IMR-90 (cell line): ENCODE measurements around the gene LRRFIP1. TPM values are rescaled to one million over a fixed set of nuclear protein-coding genes. Genes with fewer than 3 reads are reported as not detected.

Experiments used
- ATAC-seq: fragments of 200-7000 bp; cut with Tn5 transposase; 2 replicates; pipeline ENCODE4 v1.9.1; 2020; ENCODE audit warnings: low read depth, mild to moderate bottlenecking, moderate library complexity
- BruUV-seq: library from RNA; stranded (reverse); fragments of 400-500 nt; replicated peaks from 2 replicates; lab custom pipeline; 2021; lab: Mats Ljungman, UMichigan
- CTCF ChIA-PET: fragments of 300-600 bp; formaldehyde crosslinking; extraction: SDS; loops from one replicate; lab custom pipeline; 2021; ENCODE audit warnings: antibody characterized with exemption; lab: Yijun Ruan, JAX
- POLR2A ChIA-PET: fragments of 300-600 bp; sonication (Branson Sonifier 250); formaldehyde crosslinking; loops from one replicate; lab custom pipeline; 2022; ENCODE audit warnings: antibody characterized with exemption; ENCODE audit not compliant: unreplicated experiment; lab: Charles Lee
- DNase-seq: peaks from one replicate; pipeline ENCODE4 v3.0.0; 2013
- H2AFZ ChIP-seq: replicated peaks from 2 replicates; pipeline ENCODE3; 2013; ENCODE audit warnings: low read length, mild to moderate bottlenecking; ENCODE audit not compliant: poor library complexity
- H2AK5ac ChIP-seq: 2 replicates; pipeline ENCODE4 v1.6.1; 2013; ENCODE audit warnings: low read depth, low read length, inconsistent platforms
- H2AK9ac ChIP-seq: replicated peaks from 2 replicates; pipeline ENCODE3; 2013; ENCODE audit warnings: mild to moderate bottlenecking, low read depth, low read length, moderate library complexity; ENCODE audit not compliant: poor library complexity
- H2BK120ac ChIP-seq: 2 replicates; pipeline ENCODE4 v1.6.1; 2013; ENCODE audit warnings: low read depth, low read length, inconsistent platforms
- H2BK15ac ChIP-seq: 3 replicates; pipeline ENCODE4 v1.6.1; 2013; ENCODE audit warnings: low read depth, low read length, inconsistent platforms
- H2BK20ac ChIP-seq: 2 replicates; pipeline ENCODE4 v1.6.1; 2013; ENCODE audit warnings: low read depth, mild to moderate bottlenecking, inconsistent platforms, low read length, moderate library complexity
- H2BK5ac ChIP-seq: 2 replicates; pipeline ENCODE4 v1.6.1; 2013; ENCODE audit warnings: mild to moderate bottlenecking, low read depth, low read length, inconsistent platforms; ENCODE audit not compliant: poor library complexity, severe bottlenecking
- H3K14ac ChIP-seq: replicated peaks from 2 replicates; pipeline ENCODE4 v1.6.1; 2013; ENCODE audit warnings: low read depth, low read length, inconsistent platforms
- H3K18ac ChIP-seq: 2 replicates; pipeline ENCODE4 v1.6.1; 2013; ENCODE audit warnings: low read depth, low read length, control low read depth
- H3K23ac ChIP-seq: 2 replicates; pipeline ENCODE4 v1.6.1; 2013; ENCODE audit warnings: low read depth, low read length, inconsistent platforms
- H3K27ac ChIP-seq: 2 replicates; pipeline ENCODE4 v1.5.1; 2013; ENCODE audit warnings: mild to moderate bottlenecking, control low read depth, low read length; ENCODE audit not compliant: insufficient read depth
- H3K27me3 ChIP-seq: 2 replicates; pipeline ENCODE4 v1.6.1; 2013; ENCODE audit warnings: low read length; ENCODE audit not compliant: control insufficient read depth, insufficient read depth
- H3K36me3 ChIP-seq: 2 replicates; pipeline ENCODE4 v1.6.1; 2013; ENCODE audit warnings: low read length, mixed read lengths; ENCODE audit not compliant: control insufficient read depth, insufficient read depth
- H3K4ac ChIP-seq: 2 replicates; pipeline ENCODE4 v1.6.1; 2013; ENCODE audit warnings: low read depth, low read length, inconsistent platforms
- H3K4me1 ChIP-seq: 2 replicates; pipeline ENCODE4 v1.6.1; 2013; ENCODE audit warnings: low read length, mixed read lengths; ENCODE audit not compliant: control insufficient read depth, insufficient read depth
- H3K4me2 ChIP-seq: 2 replicates; pipeline ENCODE4 v1.6.1; 2013; ENCODE audit warnings: low read depth, mild to moderate bottlenecking, control low read depth, low read length, moderate library complexity
- H3K4me3 ChIP-seq: 2 replicates; pipeline ENCODE4 v1.5.1; 2013; ENCODE audit warnings: low read depth, mild to moderate bottlenecking, control low read depth, low read length, moderate library complexity; ENCODE audit not compliant: insufficient read depth
- H3K56ac ChIP-seq: 2 replicates; pipeline ENCODE4 v1.6.1; 2013; ENCODE audit warnings: low read length, inconsistent platforms; ENCODE audit not compliant: insufficient read depth; ENCODE audit errors: extremely low read depth
- H3K79me1 ChIP-seq, 2 experiments: 2 replicates each; pipeline ENCODE4 v1.6.1; 2013; ENCODE audit warnings: low read length in 2 of 2, inconsistent platforms in 1 of 2, low read depth in 1 of 2
- H3K9ac ChIP-seq: 2 replicates; pipeline ENCODE4 v1.6.1; 2013; ENCODE audit warnings: low read depth, low read length, control low read depth
- H3K9me1 ChIP-seq: 2 replicates; pipeline ENCODE4 v1.6.1; 2013; ENCODE audit warnings: low read length, inconsistent platforms; ENCODE audit not compliant: insufficient read depth
- H3K9me3 ChIP-seq: 2 replicates; pipeline ENCODE4 v1.6.1; 2013; ENCODE audit warnings: low read length; ENCODE audit not compliant: control insufficient read depth, insufficient read depth
- H4K20me1 ChIP-seq: 2 replicates; pipeline ENCODE4 v1.6.1; 2013; ENCODE audit warnings: low read length, inconsistent platforms; ENCODE audit not compliant: insufficient read depth
- H4K5ac ChIP-seq: 2 replicates; pipeline ENCODE4 v1.6.1; 2013; ENCODE audit warnings: mild to moderate bottlenecking, low read depth, low read length, control low read depth
- H4K8ac ChIP-seq, 2 experiments: 2 replicates each; pipeline ENCODE4 v1.6.1; 2013; ENCODE audit warnings: low read depth in 2 of 2, low read length in 2 of 2, control low read depth in 1 of 2, inconsistent platforms in 1 of 2
- H4K91ac ChIP-seq: 2 replicates; pipeline ENCODE4 v1.6.1; 2013; ENCODE audit warnings: low read depth, low read length, inconsistent platforms; ENCODE audit not compliant: insufficient read depth
- BHLHE40 ChIP-seq: fragments of 150-350 bp; IDR thresholded peaks from 2 replicates; pipeline ENCODE4 v1.6.1; 2016; ENCODE audit warnings: mild to moderate bottlenecking, low read depth, low read length
- FOS ChIP-seq: fragments of 150-350 bp; IDR thresholded peaks from 2 replicates; pipeline ENCODE4 v1.6.1; 2016; ENCODE audit warnings: low read depth, low read length
- MAFK ChIP-seq: IDR thresholded peaks from 2 replicates; pipeline ENCODE4 v1.6.1; 2012; ENCODE audit warnings: low read depth, low read length, improper control_type of control experiment
- NFE2L2 ChIP-seq: fragments of 150-350 bp; IDR thresholded peaks from 2 replicates; pipeline ENCODE4 v1.6.1; 2016; ENCODE audit warnings: low read depth, mild to moderate bottlenecking, low read length
- POLR2A ChIP-seq: IDR thresholded peaks from 2 replicates; pipeline ENCODE4 v1.6.1; 2012; ENCODE audit warnings: mild to moderate bottlenecking, low read depth, low read length
- RAD21 ChIP-seq: IDR thresholded peaks from 2 replicates; pipeline ENCODE4 v1.6.1; 2012; ENCODE audit warnings: low read length, improper control_type of control experiment
- RCOR1 ChIP-seq: IDR thresholded peaks from 2 replicates; pipeline ENCODE4 v1.6.1; 2012; ENCODE audit warnings: mild to moderate bottlenecking, low read length, improper control_type of control experiment; ENCODE audit not compliant: insufficient replicate concordance
- SMC3 ChIP-seq: fragments of 150-350 bp; IDR thresholded peaks from 2 replicates; pipeline ENCODE4 v1.6.1; 2016; ENCODE audit warnings: low read depth, mild to moderate bottlenecking, antibody characterized with exemption, low read length, moderate library complexity
- WGBS, 2 experiments: methylation state at CpG; one replicate each; pipeline versions ENCODE4 v1.1.5 to v1.1.7; 2013; ENCODE audit warnings: missing lambda C conversion rate in 2 of 2; ENCODE audit not compliant: insufficient read length in 1 of 2; ENCODE audit errors: extremely low coverage in 2 of 2; 5-methylcytosine and 5-hydroxymethylcytosine counted together
- dilution Hi-C: fragments of 300-500 bp; cut with HindIII; formaldehyde crosslinking; loops from one replicate; pipeline ENCODE4 v1.14.3; 2018; ENCODE audit warnings: low sequenced_read_pairs; ENCODE audit not compliant: unreplicated experiment
- in situ Hi-C: fragments of 300-500 bp; cut with MboI; formaldehyde crosslinking; loops from 3 replicates; pipeline ENCODE4 v1.14.3; 2019; ENCODE audit warnings: low sequenced_read_pairs, inconsistent platforms, mixed read lengths
- intact Hi-C: fragments of 100-400 bp; cut with micrococcal nuclease; formaldehyde crosslinking; loops from 2 replicates; pipeline ENCODE4 v1.10.0; 2022
- polyA plus RNA-seq, 3 experiments: library from polyadenylated mRNA; depleted of rRNA; stranded (reverse); fragments of >200 nt; gene quantifications; 2 replicates each; pipeline ENCODE4 v1.2.3, GENCODE V29; 2012; ENCODE audit warnings: low replicate concordance in 1 of 3
- total RNA-seq: library from RNA; depleted of rRNA; stranded (reverse); fragments of >200 nt; gene quantifications from 2 replicates; pipeline ENCODE4 v1.2.3, GENCODE V29; 2012
- TF ChIP-seq, protein P1 (sequence below): conservative IDR thresholded peaks from 2 replicates; pipeline ENCODE4 v1.5.1; 2012; ENCODE audit warnings: mild to moderate bottlenecking, low read depth, low read length, improper control_type of control experiment
- TF ChIP-seq, protein P2 (sequence below): fragments of 150-350 bp; IDR thresholded peaks from 2 replicates; pipeline ENCODE4 v1.6.1; 2017; ENCODE audit warnings: mild to moderate bottlenecking, antibody characterized with exemption, low read length, low read depth

The LRRFIP1 gene
- total and polyA plus RNA-seq, 2 of the 4 experiments (the other 2 are of a cell fraction) = 52.2 to 54.4 TPM

GRCh38 chr2:237731663-237732062 is 104.3 kb downstream of the LRRFIP1 start:
- no peak overlapping the region for H3K4ac ChIP-seq
- H3K18ac ChIP-seq = no peak overlapping the region
- H4K91ac ChIP-seq = no peak overlapping the region
- H3K79me1 ChIP-seq = peaks cover 34 to 88% of the 10 kb centered on the region in 2 experiments
- H2BK15ac ChIP-seq = no peak overlapping the region
- H3K4me2 ChIP-seq = no peak overlapping the region
- H3K27me3 ChIP-seq = no peaks in the 10 kb centered on the region
- in situ Hi-C loops = loop anchor here (25.0 kb wide), 1 partner anchor 619 kb away; no protein-coding TSS in a partner anchor
- H3K9ac ChIP-seq = no peak overlapping the region
- dilution Hi-C loops = no loop called here
- no peak overlapping the region for H2AK5ac ChIP-seq
- H3K9me1 ChIP-seq = peaks cover 26% of the 10 kb centered on the region
- H4K20me1 ChIP-seq = peaks cover 61% of the 10 kb centered on the region
- no peak overlapping the region for H2AK9ac ChIP-seq
- no peak overlapping the region for H3K14ac ChIP-seq
- intact Hi-C loops = no loop called here
- no peak overlapping the region for H4K5ac ChIP-seq
- CTCF ChIA-PET = interaction anchor here (1.0 kb wide), 1 partner anchor 14 kb away, joined by 4 read pairs; no protein-coding TSS in a partner anchor
- H3K27ac ChIP-seq = no peak overlapping the region
- H4K8ac ChIP-seq = no peak overlapping the region; a peak in 1 of 4 replicates
- BruUV-seq = no TSS peak
- no peak overlapping the region for H2BK120ac ChIP-seq
- no peak overlapping the region for H2AFZ ChIP-seq
- peaks cover 24% of the 10 kb centered on the region for H3K4me1 ChIP-seq
- H3K23ac ChIP-seq = peak overlapping the region; percentile 15; the same call in 1 of the 2 replicates
- ATAC-seq (peak; percentile 78), DNase-seq (peak; percentile 81)
- no peak overlapping the region for H3K4me3 ChIP-seq
- no peaks in the 10 kb centered on the region for H3K9me3 ChIP-seq
- POLR2A ChIA-PET = interaction anchor here (0.5 kb wide), 1 partner anchor 40 kb away, joined by 4 read pairs; no protein-coding TSS in a partner anchor
- WGBS, 2 experiments = no CpG with 5 or more reads among the region's 6 CpGs
- TF ChIP-seq SMC3 (no peak), FOS (peak; percentile 48), MAFK (no peak), BHLHE40 (0 out of 2 replicates have a peak, but pooled peaks have one; percentile 23), RCOR1 (no peak), POLR2A (no peak), RAD21 (no peak), NFE2L2 (peak; percentile 24; the same call in 1 of the 2 replicates)
- TF ChIP-seq, protein P1, sequence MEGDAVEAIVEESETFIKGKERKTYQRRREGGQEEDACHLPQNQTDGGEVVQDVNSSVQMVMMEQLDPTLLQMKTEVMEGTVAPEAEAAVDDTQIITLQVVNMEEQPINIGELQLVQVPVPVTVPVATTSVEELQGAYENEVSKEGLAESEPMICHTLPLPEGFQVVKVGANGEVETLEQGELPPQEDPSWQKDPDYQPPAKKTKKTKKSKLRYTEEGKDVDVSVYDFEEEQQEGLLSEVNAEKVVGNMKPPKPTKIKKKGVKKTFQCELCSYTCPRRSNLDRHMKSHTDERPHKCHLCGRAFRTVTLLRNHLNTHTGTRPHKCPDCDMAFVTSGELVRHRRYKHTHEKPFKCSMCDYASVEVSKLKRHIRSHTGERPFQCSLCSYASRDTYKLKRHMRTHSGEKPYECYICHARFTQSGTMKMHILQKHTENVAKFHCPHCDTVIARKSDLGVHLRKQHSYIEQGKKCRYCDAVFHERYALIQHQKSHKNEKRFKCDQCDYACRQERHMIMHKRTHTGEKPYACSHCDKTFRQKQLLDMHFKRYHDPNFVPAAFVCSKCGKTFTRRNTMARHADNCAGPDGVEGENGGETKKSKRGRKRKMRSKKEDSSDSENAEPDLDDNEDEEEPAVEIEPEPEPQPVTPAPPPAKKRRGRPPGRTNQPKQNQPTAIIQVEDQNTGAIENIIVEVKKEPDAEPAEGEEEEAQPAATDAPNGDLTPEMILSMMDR = no peak
- TF ChIP-seq, protein P2, sequence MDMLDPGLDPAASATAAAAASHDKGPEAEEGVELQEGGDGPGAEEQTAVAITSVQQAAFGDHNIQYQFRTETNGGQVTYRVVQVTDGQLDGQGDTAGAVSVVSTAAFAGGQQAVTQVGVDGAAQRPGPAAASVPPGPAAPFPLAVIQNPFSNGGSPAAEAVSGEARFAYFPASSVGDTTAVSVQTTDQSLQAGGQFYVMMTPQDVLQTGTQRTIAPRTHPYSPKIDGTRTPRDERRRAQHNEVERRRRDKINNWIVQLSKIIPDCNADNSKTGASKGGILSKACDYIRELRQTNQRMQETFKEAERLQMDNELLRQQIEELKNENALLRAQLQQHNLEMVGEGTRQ = no peak
- peaks cover 14% of the 10 kb centered on the region for H3K36me3 ChIP-seq
- H2BK20ac ChIP-seq = no peak overlapping the region
- no peak overlapping the region for H3K56ac ChIP-seq
- no peak overlapping the region for H2BK5ac ChIP-seq
